Thyroid gland (tissue), 4 donors: Measurements from ENCODE around the gene SORCS2. TPM values are rescaled to one million over a fixed set of nuclear protein-coding genes. Genes with fewer than 3 reads are reported as not detected.

Experiments
- DNase-seq, 2 donors: peaks; one replicate each; pipeline ENCODE4 v3.0.0-alpha.2; 2019
- H3K27ac ChIP-seq, 3 donors: fragments of 200-600 bp; sonication (generic); 1 replicate in 2 of 3; 2 replicates in 1 of 3; pipeline ENCODE4 v1.5.1; 2016 to 2019; ENCODE audit warnings: mild to moderate bottlenecking in 1 of 3, moderate library complexity in 1 of 3
- H3K27me3 ChIP-seq: fragments of 200-600 bp; sonication (generic); one replicate; pipeline ENCODE4 v1.5.1; 2019
- H3K36me3 ChIP-seq, 2 donors: fragments of 200-600 bp; sonication (generic); one replicate each; pipeline ENCODE4 v1.5.1; 2016 to 2019
- H3K4me1 ChIP-seq, 2 donors: fragments of 200-600 bp; sonication (generic); one replicate each; pipeline ENCODE4 v1.5.1; 2017 to 2019
- H3K4me3 ChIP-seq, 3 donors: fragments of 200-600 bp; sonication (generic); replicated peaks in 1 of 3; 1 replicate in 2 of 3; 2 replicates in 1 of 3; pipeline ENCODE4 v1.5.1; 2016; ENCODE audit warnings: mild to moderate bottlenecking in 1 of 3
- H3K9me3 ChIP-seq: fragments of 200-600 bp; sonication (generic); one replicate; pipeline ENCODE4 v1.5.1; 2017
- CTCF ChIP-seq, 6 experiments: fragments of 200-600 bp in 3 of 6; fragments of 450-650 bp in 3 of 6; sonication (generic) in 3 of 6; IDR thresholded peaks; one replicate each; pipeline ENCODE4 v1.5.1; 2016 to 2019; ENCODE audit warnings: antibody characterized with exemption in 6 of 6, mild to moderate bottlenecking in 2 of 6, inconsistent platforms in 1 of 6, moderate library complexity in 1 of 6
- POLR2A ChIP-seq, 2 donors: fragments of 450-650 bp; IDR thresholded peaks; one replicate each; pipeline ENCODE4 v1.6.1; 2017; ENCODE audit warnings: antibody characterized with exemption in 2 of 2, mild to moderate bottlenecking in 2 of 2, moderate library complexity in 1 of 2
- WGBS, 2 donors: methylation state at CpG; one replicate each; pipeline ENCODE4 v1.1.5; 2017; 5-methylcytosine and 5-hydroxymethylcytosine counted together
- intact Hi-C: fragments of 100-400 bp; cut with DNase I; formaldehyde crosslinking; loops from one replicate; pipeline ENCODE4 v1.15.1; 2023
- total RNA-seq, 4 donors: library from RNA; depleted of rRNA; stranded (reverse); fragments of >200 nt; gene quantifications; one replicate each; pipeline ENCODE4 v1.2.3, GENCODE V29; 2016

The SORCS2 gene
- total RNA-seq, 4 donors from 2014 or later, result 1.7 to 13.6 (median 3.6) TPM

- no peak for DNase-seq
- no peak overlapping the region for H3K4me3 ChIP-seq
- H3K4me1 ChIP-seq, result peaks cover 11 to 15% of the 10 kb centered on the region in 2 donors
- TF ChIP-seq POLR2A (IDR thresholded peaks at IDR 0.05) (no peak), CTCF (IDR thresholded peaks at IDR 0.05) (no peak)
- no peaks in the 10 kb centered on the region for H3K27me3 ChIP-seq
- H3K36me3 ChIP-seq, result no peaks in the 10 kb centered on the region
- 97 to 100% methylated on average over 3 of the region's 3 CpGs for WGBS, 2 donors
- intact Hi-C loops, result no loop called here
- no peak overlapping the region for H3K27ac ChIP-seq
- H3K9me3 ChIP-seq, result no peaks in the 10 kb centered on the region
These were observed 26.1 kb upstream of the SORCS2 start for GRCh38 chr4:7166237-7166636.

GRCh38 chr4:7166981-7167700 is 25.2 kb upstream of the SORCS2 start:
- Histone ChIP-seq H3K27me3 (no peaks in the 10 kb centered on the region), H3K9me3 (no peaks in the 10 kb centered on the region), H3K4me3 (no peak overlapping the region), H3K27ac (no peak overlapping the region), H3K4me1 (peaks cover 4 to 6% of the 10 kb centered on the region in 2 donors), H3K36me3 (no peaks in the 10 kb centered on the region)
- TF ChIP-seq CTCF (IDR thresholded peaks at IDR 0.05) (no peak), POLR2A (IDR thresholded peaks at IDR 0.05) (no peak)
- 47 to 55% methylated on average over 14 of the region's 17 CpGs for WGBS, 2 donors
- peak; percentile 78 to 81 for DNase-seq
- intact Hi-C loops, result no loop called here

GRCh38 chr4:7167706-7168105 is 24.6 kb upstream of the SORCS2 start:
- TF ChIP-seq POLR2A (IDR thresholded peaks at IDR 0.05), result no peak
- peak in 1 of 6 experiments; percentile 16 for TF ChIP-seq CTCF (IDR thresholded peaks at IDR 0.05)
- H3K9me3 ChIP-seq, result no peaks in the 10 kb centered on the region
- no peak overlapping the region for H3K27ac ChIP-seq
- no peak overlapping the region for H3K4me3 ChIP-seq
- no peaks in the 10 kb centered on the region for H3K27me3 ChIP-seq
- DNase-seq, result no peak
- 54 to 60% methylated on average over 4 of the region's 4 CpGs for WGBS, 2 donors
- no peaks in the 10 kb centered on the region for H3K36me3 ChIP-seq
- peaks cover 3 to 4% of the 10 kb centered on the region in 2 donors for H3K4me1 ChIP-seq
- intact Hi-C loops, result no loop called here

- Histone ChIP-seq H3K36me3 (no peaks in the 10 kb centered on the region), H3K4me1 (peaks cover 3 to 4% of the 10 kb centered on the region in 2 donors), H3K27me3 (no peaks in the 10 kb centered on the region), H3K9me3 (no peaks in the 10 kb centered on the region), H3K4me3 (no peak overlapping the region), H3K27ac (no peak overlapping the region)
- DNase-seq, result no peak
- WGBS, 2 donors, result 92 to 96% methylated on average over 8 of the region's 8 CpGs
- intact Hi-C loops, result no loop called here
- TF ChIP-seq CTCF (IDR thresholded peaks at IDR 0.05), result no peak
- no peak for TF ChIP-seq POLR2A (IDR thresholded peaks at IDR 0.05)
These were observed 24.2 kb upstream of the SORCS2 start for GRCh38 chr4:7168106-7168505.

DNA sequence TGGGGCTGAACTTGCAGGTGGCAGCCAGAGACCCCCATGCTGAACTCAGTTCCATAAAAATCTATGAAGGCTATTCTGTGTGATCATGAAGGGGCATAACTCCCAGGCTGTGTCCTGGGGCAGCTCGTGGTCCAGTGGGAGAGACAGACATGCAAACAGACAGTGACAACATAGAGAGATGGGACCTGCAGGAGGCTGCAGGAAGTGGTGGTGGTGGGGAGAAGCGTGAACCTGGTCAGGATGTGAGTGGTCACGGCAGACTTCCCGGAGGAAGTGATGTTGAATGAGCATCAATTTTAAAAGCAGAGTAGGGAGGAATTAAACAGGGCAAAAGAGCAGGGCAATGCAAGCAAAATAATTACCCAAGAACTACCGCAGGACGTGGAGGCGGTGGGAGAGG is 23.2 kb upstream of the SORCS2 start:
- DNase-seq, result no peak
- no peak overlapping the region for H3K4me3 ChIP-seq

More for the DNA sequence above, 23.2 kb upstream of the SORCS2 start:
- 81 to 87% methylated on average over 7 of the region's 7 CpGs for WGBS, 2 donors
- H3K36me3 ChIP-seq, result no peaks in the 10 kb centered on the region
- H3K27ac ChIP-seq, result no peak overlapping the region
- no peaks in the 10 kb centered on the region for H3K9me3 ChIP-seq
- intact Hi-C loops, result no loop called here
- no peak for TF ChIP-seq CTCF (IDR thresholded peaks at IDR 0.05)
- no peak for TF ChIP-seq POLR2A (IDR thresholded peaks at IDR 0.05)
- H3K4me1 ChIP-seq, result peaks cover 3 to 4% of the 10 kb centered on the region in 2 donors
- no peaks in the 10 kb centered on the region for H3K27me3 ChIP-seq
